Measurements from ENCODE around the gene ACTR3C. TPM values are rescaled to one million over a fixed set of nuclear protein-coding genes. Genes with fewer than 3 reads are reported as not detected.
A peak's percentile ranks its signal among the peaks of the same experiment; 100 is the strongest.

The ACTR3C gene
- total and polyA plus RNA-seq, 2 of the 13 experiments (the other 11 are each of a cell fraction or from before 2014, with no cell fraction given), result 3.8 to 7.5 TPM

GRCh38 chr7:150360363-150361058, 37.2 kb upstream of the ACTR3C start:
- in situ Hi-C loops (cut with HindIII; ENCODE audit: extremely low pct_ligation_motif_present, low pct_unique_long_range_greater_than_20kb), result no loop called here
- POLR2A ChIA-PET, result interaction anchor here (1.3 to 2.0 kb wide), 3 partner anchors 17 to 28 kb away, joined by 3 to 7 read pairs (median 6); no protein-coding TSS in a partner anchor

More at GRCh38 chr7:150360363-150361058, 37.2 kb upstream of the ACTR3C start:
- no peak for ATAC-seq
- H4K20me1 ChIP-seq (ENCODE audit: insufficient read depth, low read length), result no peaks in the 10 kb centered on the region
- H3K4me1 ChIP-seq (ENCODE audit: insufficient read depth, low read length), result peaks cover 50% of the 10 kb centered on the region
- H3K36me3 ChIP-seq (replicated peaks in 1 of 2; ENCODE audit: control insufficient read depth in 1 of 2, insufficient read depth in 2 of 2, low read length in 2 of 2), result no peaks in the 10 kb centered on the region
- no peak overlapping the region for H3K4me3 ChIP-seq (replicated peaks in 1 of 3; ENCODE audit: insufficient read depth in 1 of 3, low read depth in 2 of 3, low read length in 3 of 3)
- H3K9me3 ChIP-seq (ENCODE audit: low read length), result no peaks in the 10 kb centered on the region
- H2AFZ ChIP-seq (ENCODE audit: low read length), result no peak overlapping the region
- no TSS peak for BruUV-seq (replicated peaks)
- FAIRE-seq, result no peak
- intact Hi-C loops (cut with micrococcal nuclease; ENCODE audit: unreplicated experiment), result no loop called here
- H3K27ac ChIP-seq (ENCODE audit: extremely low read length, insufficient read depth, low read length), result no peak overlapping the region
- CTCF ChIA-PET (ENCODE audit: low intra/inter-chr PET ratio, low total read pairs), result no interaction called here
- no peak overlapping the region for H3K4me2 ChIP-seq (ENCODE audit: low read depth, low read length)
- 53% methylated on average over 5 of the region's 5 CpGs for WGBS (ENCODE audit: low lambda C conversion rate)
- no peak for DNase-seq (ENCODE audit: low spot score)
- TF ChIP-seq ARID4A (CRISPR knock-in tag; IDR thresholded peaks at IDR 0.05; ENCODE audit: borderline replicate concordance), result no peak
- peak; percentile 61; the same call in 1 of the 2 replicates for TF ChIP-seq ZNF770 (CRISPR knock-in tag; IDR thresholded peaks at IDR 0.05)
- no peak overlapping the region for H3K9ac ChIP-seq (ENCODE audit: insufficient read depth, low read depth, low read length)
- H3K27me3 ChIP-seq (ENCODE audit: control insufficient read depth in 1 of 2, insufficient read depth in 2 of 2, low read length in 2 of 2), result no peaks in the 10 kb centered on the region
- H3K79me2 ChIP-seq (ENCODE audit: insufficient read depth, low read length), result no peaks in the 10 kb centered on the region

Data from HepG2 (cell line).